GM19467 (cell line): Measurements from ENCODE around the gene NCOA3.

ENCODE experiments used
- ATAC-seq: cut with Tn5 transposase; IDR thresholded peaks from one replicate; pipeline ENCODE4 v1.9.1; 2021; ENCODE audit warnings: mild to moderate bottlenecking, moderate library complexity; ENCODE audit not compliant: unreplicated experiment

Gene NCOA3

GRCh38 chr20:47663354-47664067 is 161.8 kb downstream of the NCOA3 start:
- ATAC-seq = peak; percentile 51

GRCh38 chr20:47664068-47664437 is 162.4 kb downstream of the NCOA3 start:
- ATAC-seq = no peak

GRCh38 chr20:47664744-47665143 is 163.1 kb downstream of the NCOA3 start:
- no peak for ATAC-seq

GRCh38 chr20:47665221-47665991 is 163.7 kb downstream of the NCOA3 start:
- ATAC-seq = no peak

GRCh38 chr20:47666304-47666703 is 164.6 kb downstream of the NCOA3 start:
- ATAC-seq = no peak

GRCh38 chr20:47667086-47667485 is 165.4 kb downstream of the NCOA3 start:
- ATAC-seq = no peak

- no peak for ATAC-seq
These were observed 166.0 kb downstream of the NCOA3 start for GRCh38 chr20:47667531-47668312.

- no peak for ATAC-seq
These were observed 166.8 kb downstream of the NCOA3 start for GRCh38 chr20:47668313-47669151.

- ATAC-seq = no peak
These were observed 167.4 kb downstream of the NCOA3 start for GRCh38 chr20:47669152-47669425.

GRCh38 chr20:47669489-47669888 is 167.8 kb downstream of the NCOA3 start:
- no peak for ATAC-seq

GRCh38 chr20:47669927-47670890 is 168.5 kb downstream of the NCOA3 start:
- ATAC-seq = no peak

GRCh38 chr20:47670913-47671312 is 169.2 kb downstream of the NCOA3 start:
- ATAC-seq = no peak

GRCh38 chr20:47672166-47672565 is 170.5 kb downstream of the NCOA3 start:
- no peak for ATAC-seq

GRCh38 chr20:47672886-47673670 is 171.4 kb downstream of the NCOA3 start:
- no peak for ATAC-seq

GRCh38 chr20:47673671-47673955 is 171.9 kb downstream of the NCOA3 start:
- no peak for ATAC-seq

- ATAC-seq = no peak
These were observed 172.5 kb downstream of the NCOA3 start for GRCh38 chr20:47674145-47674544.

GRCh38 chr20:47674686-47675085 is 173.0 kb downstream of the NCOA3 start:
- no peak for ATAC-seq

GRCh38 chr20:47675190-47676142 is 173.8 kb downstream of the NCOA3 start:
- no peak for ATAC-seq
